Measurements from ENCODE around the gene REEP1. TPM values are rescaled to one million over a fixed set of nuclear protein-coding genes. Genes with fewer than 3 reads are reported as not detected.

Gene REEP1
- polyA plus RNA-seq, 1 experiment = 0.10 TPM

GRCh38 chr2:86195808-86196387, 141.5 kb downstream of the REEP1 start:
- Histone ChIP-seq H3K4me3 (ENCODE audit: low read depth, low read length) (peak overlapping the region; percentile 99), H3K27ac (ENCODE audit: low read depth, low read length) (peak overlapping the region; percentile 90), H3K27me3 (ENCODE audit: control insufficient read depth, insufficient read depth, low read length) (no peaks in the 10 kb centered on the region), H3K9me3 (ENCODE audit: control insufficient read depth, insufficient read depth, low read length) (peaks cover 3% of the 10 kb centered on the region; the same call in 1 of the 2 replicates)
- no peak for TF ChIP-seq CTCF (IDR thresholded peaks at IDR 0.05; ENCODE audit: low read depth, low read length)
- ChIA-PET CTCF (no interaction called here), POLR2A (interaction anchor here (1.0 to 3.3 kb wide), 3 partner anchors 10 to 246 kb away, joined by 4 to 15 read pairs (median 5); partner anchors contain the start of genes KDM3A, POLR1A and PTCD3)
- DNase-seq (ENCODE audit: low read depth, low spot score) = no peak

GRCh38 chr2:86195055-86195807, 142.2 kb downstream of the REEP1 start, which contains the start of gene IMMT:
Gene IMMT (minus strand): TSS chr2:86195462. CDS start chr2:86195382, 80 bp downstream.
- CTCF ChIA-PET = no interaction called here

GRCh38 chr2:86194751-86195054, 142.7 kb downstream of the REEP1 start:
- no peak for DNase-seq (ENCODE audit: low read depth, low spot score)
- no peaks in the 10 kb centered on the region for H3K27me3 ChIP-seq (ENCODE audit: control insufficient read depth, insufficient read depth, low read length)
- CTCF ChIA-PET = interaction anchor here (1.1 to 1.5 kb wide), 2 partner anchors 26 to 28 kb away, joined by 3 to 6 read pairs; no protein-coding TSS in a partner anchor
- TF ChIP-seq CTCF (IDR thresholded peaks at IDR 0.05; ENCODE audit: low read depth, low read length) = no peak
- POLR2A ChIA-PET = interaction anchor here (1.6 to 3.3 kb wide), 2 partner anchors 89 to 247 kb away, joined by 5 to 15 read pairs; partner anchors contain the start of genes KDM3A, POLR1A and PTCD3
- peak overlapping the region; percentile 99 for H3K4me3 ChIP-seq (ENCODE audit: low read depth, low read length)
- H3K9me3 ChIP-seq (ENCODE audit: control insufficient read depth, insufficient read depth, low read length) = peaks cover 3% of the 10 kb centered on the region; the same call in 1 of the 2 replicates
- peak overlapping the region; percentile 100 for H3K27ac ChIP-seq (ENCODE audit: low read depth, low read length)

More at GRCh38 chr2:86195055-86195807, 142.2 kb downstream of the REEP1 start, which contains the start of gene IMMT:
- TF ChIP-seq CTCF (IDR thresholded peaks at IDR 0.05; ENCODE audit: low read depth, low read length) = no peak
- Histone ChIP-seq H3K27ac (ENCODE audit: low read depth, low read length) (peak within 1 kb of the TSS; percentile 100), H3K9me3 (ENCODE audit: control insufficient read depth, insufficient read depth, low read length) (peaks cover 3% of the 10 kb centered on the region; the same call in 1 of the 2 replicates), H3K4me3 (ENCODE audit: low read depth, low read length) (peak within 1 kb of the TSS; percentile 99), H3K27me3 (ENCODE audit: control insufficient read depth, insufficient read depth, low read length) (no peaks in the 10 kb centered on the region)
- DNase-seq (ENCODE audit: low read depth, low spot score) = peak; percentile 92
- POLR2A ChIA-PET = interaction anchor here (1.0 to 3.3 kb wide), 3 partner anchors 9 to 247 kb away, joined by 4 to 15 read pairs (median 5); partner anchors contain the start of genes KDM3A, POLR1A and PTCD3

- Histone ChIP-seq H3K27me3 (ENCODE audit: control insufficient read depth, insufficient read depth, low read length) (no peaks in the 10 kb centered on the region), H3K27ac (ENCODE audit: low read depth, low read length) (no peak overlapping the region), H3K9me3 (ENCODE audit: control insufficient read depth, insufficient read depth, low read length) (peaks cover 3% of the 10 kb centered on the region; the same call in 1 of the 2 replicates), H3K4me3 (ENCODE audit: low read depth, low read length) (peak overlapping the region; percentile 99)
- ChIA-PET POLR2A (interaction anchor here (3.3 kb wide), 1 partner anchor 248 kb away, joined by 15 read pairs; the partner anchor contains the start of gene KDM3A), CTCF (interaction anchor here (1.1 to 1.5 kb wide), 3 partner anchors 27 to 178 kb away, joined by 3 to 6 read pairs (median 3); no protein-coding TSS in a partner anchor)
- 0 out of 2 replicates have a peak, but pooled peaks have one; percentile 7 for TF ChIP-seq CTCF (IDR thresholded peaks at IDR 0.05; ENCODE audit: low read depth, low read length)
- DNase-seq (ENCODE audit: low read depth, low spot score) = no peak
Measured at GRCh38 chr2:86193901-86194567, 143.4 kb downstream of the REEP1 start.
